ENCODE results near the gene NT5C2. TPM values are rescaled to one million over a fixed set of nuclear protein-coding genes. Genes with fewer than 3 reads are reported as not detected.
"Not testable (repeated sequence)": the region's sequence is repeated elsewhere in the genome, so short reads cannot be mapped to it uniquely, and the experiment has no call there.

NT5C2 gene
- total RNA-seq, 1 donor from 2014 or later = 51.8 TPM

DNA sequence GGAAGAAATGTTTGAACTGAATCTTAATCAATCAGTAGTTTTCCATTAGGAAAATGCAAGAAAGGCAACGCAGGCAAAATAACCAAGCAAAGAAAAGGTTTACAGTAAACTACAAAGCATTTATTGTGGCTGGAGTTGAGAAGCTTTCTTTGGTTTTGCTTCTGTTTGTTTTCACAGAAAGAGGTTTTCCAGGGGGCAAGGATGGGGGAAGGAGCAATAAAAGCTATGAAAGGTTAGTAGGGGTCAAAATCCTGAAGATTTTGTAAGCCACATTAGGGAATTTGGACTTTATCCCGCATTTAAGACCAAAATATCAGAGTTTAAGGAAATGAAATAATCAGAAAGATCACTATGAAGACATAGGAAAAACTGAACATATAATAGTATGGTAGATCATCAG lies 51.1 kb downstream of the NT5C2 start:
- DNase-seq = no peak
- Mint-ChIP-seq H3K9me3 (no peaks in the 10 kb centered on the region), H3K4me1 (peaks cover 4% of the 10 kb centered on the region), H3K27ac (no peak overlapping the region), H3K27me3 (no peaks in the 10 kb centered on the region), H3K4me3 (no peak overlapping the region), H3K36me3 (ENCODE audit: low read depth) (peaks cover 33% of the 10 kb centered on the region)
- intact Hi-C loops (cut with micrococcal nuclease) = no loop called here

DNA sequence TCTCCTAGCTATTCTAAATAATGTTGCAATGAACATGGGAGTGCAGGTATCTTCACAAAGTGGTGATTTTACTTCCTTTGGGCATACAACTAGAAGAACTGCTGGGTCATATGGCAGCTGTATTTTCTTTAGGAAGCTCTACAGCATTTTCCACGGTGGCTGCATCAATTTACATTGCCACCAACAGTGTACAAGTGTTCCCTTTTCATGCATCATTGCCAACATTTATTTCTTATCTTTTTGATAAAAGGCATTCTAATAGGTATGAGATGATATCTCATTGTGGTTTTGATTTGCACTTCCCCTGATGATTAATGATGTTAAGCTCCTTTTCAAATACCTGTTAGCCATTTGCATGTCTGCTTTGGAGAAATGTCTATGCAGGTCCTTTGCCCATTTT lies 52.6 kb downstream of the NT5C2 start:
- Mint-ChIP-seq H3K27me3 (no peaks in the 10 kb centered on the region), H3K4me3 (no peak overlapping the region), H3K9me3 (no peaks in the 10 kb centered on the region), H3K27ac (no peak overlapping the region), H3K4me1 (peaks cover 2% of the 10 kb centered on the region), H3K36me3 (ENCODE audit: low read depth) (peaks cover 38% of the 10 kb centered on the region)
- intact Hi-C loops (cut with micrococcal nuclease) = no loop called here
- DNase-seq = no peak

DNA sequence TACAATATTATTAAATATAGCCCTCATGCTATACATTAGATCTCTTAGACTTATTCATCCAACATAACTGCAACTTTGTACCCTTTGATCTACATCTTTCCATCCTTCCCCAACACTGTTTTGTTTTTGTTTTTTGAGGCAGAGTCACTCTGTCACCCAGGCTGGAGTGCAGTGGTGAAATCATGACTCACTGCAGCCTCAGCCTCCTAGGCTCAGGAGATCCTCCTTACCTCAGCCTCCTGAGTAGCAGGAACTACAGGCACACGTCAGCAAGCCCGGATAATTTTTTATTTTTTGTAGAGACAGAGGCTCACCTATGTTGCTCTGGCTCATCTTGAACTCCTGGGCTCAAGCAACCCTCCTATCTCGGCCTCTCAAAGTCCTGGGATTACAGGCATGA lies 53.3 kb downstream of the NT5C2 start:
- Mint-ChIP-seq H3K27me3 (no peaks in the 10 kb centered on the region), H3K27ac (peak overlapping the region; percentile 27)

DNA sequence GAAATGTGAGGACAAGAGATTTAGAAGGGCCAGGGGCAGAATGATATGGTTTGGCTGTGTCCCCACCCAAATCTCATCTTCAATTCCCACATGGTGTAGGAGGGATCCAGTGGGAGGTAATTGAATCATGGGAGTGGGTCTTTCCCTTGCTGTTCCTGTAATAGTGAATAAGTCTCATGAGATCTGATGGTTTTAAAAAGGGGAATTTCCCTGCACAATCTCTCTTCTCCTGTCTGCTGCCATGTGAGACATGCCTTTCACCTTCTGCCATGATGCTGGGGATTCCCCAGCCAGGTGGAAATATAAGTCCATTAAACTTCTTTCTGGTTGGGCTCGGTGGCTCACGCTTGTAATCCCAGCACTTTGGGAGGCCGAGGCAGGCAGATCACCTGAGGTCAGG lies 57.9 kb downstream of the NT5C2 start:
- Mint-ChIP-seq H3K36me3 (ENCODE audit: low read depth) (peaks cover 68% of the 10 kb centered on the region), H3K27ac (peak overlapping the region; percentile 73), H3K4me1 (peaks cover 23% of the 10 kb centered on the region)
- H3K4me3 Mint-ChIP-seq, H3K27me3 Mint-ChIP-seq, H3K9me3 Mint-ChIP-seq: not testable (repeated sequence)
- intact Hi-C loops (cut with micrococcal nuclease) = loop anchor here (10.0 kb wide), 1 partner anchor 60 kb away; the partner anchor contains the start of gene NT5C2
- DNase-seq = peak; percentile 62

More for the DNA sequence above, 53.3 kb downstream of the NT5C2 start:
- intact Hi-C loops (cut with micrococcal nuclease) = loop anchor here (10.0 kb wide), 1 partner anchor 55 kb away; the partner anchor contains the start of gene NT5C2
- peaks cover 42% of the 10 kb centered on the region for H3K36me3 Mint-ChIP-seq (ENCODE audit: low read depth)
- no peaks in the 10 kb centered on the region for H3K9me3 Mint-ChIP-seq
- H3K4me3 Mint-ChIP-seq = no peak overlapping the region
- DNase-seq = no peak
- H3K4me1 Mint-ChIP-seq = peaks cover 8% of the 10 kb centered on the region

DNA sequence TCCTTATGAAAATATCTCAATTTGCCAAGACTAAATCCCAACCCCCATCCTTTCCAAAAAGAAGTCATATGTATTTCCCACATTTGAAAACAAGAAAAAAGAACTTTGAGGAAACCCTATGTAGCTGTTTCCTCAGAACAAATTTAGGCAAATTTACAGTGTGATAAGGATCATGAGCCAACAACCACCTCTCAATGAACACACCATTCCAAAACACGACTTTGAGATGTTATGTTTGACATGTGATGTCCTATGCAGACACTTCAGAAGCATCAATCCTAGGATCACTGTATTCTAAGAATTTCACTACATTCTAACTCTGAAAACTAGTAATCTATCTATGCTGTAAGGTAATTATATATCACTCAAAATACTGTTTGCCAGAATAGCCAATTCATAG lies 62.2 kb downstream of the NT5C2 start:
- Mint-ChIP-seq H3K4me3 (no peak overlapping the region), H3K9me3 (peaks cover 4% of the 10 kb centered on the region), H3K36me3 (ENCODE audit: low read depth) (peaks cover 54% of the 10 kb centered on the region), H3K27ac (peak overlapping the region; percentile 58), H3K27me3 (no peaks in the 10 kb centered on the region), H3K4me1 (peaks cover 24% of the 10 kb centered on the region)
- intact Hi-C loops (cut with micrococcal nuclease) = loop anchor here (10.0 kb wide), 1 partner anchor 64 kb away; the partner anchor contains the start of gene NT5C2
- no peak for DNase-seq

DNA sequence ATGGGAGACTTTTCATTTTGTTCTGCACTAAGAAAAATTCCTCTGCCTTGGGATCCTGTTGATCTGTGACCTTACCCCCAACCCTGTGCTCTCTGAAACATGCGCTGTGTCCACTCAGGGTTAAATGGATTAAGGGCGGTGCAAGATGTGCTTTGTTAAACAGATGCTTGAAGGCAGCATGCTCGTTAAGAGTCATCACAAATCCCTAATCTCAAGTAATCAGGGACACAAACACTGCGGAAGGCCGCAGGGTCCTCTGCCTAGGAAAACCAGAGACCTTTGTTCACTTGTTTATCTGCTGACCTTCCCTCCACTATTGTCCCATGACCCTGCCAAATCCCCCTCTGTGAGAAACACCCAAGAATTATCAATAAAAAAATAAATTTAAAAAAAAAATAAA lies 62.9 kb downstream of the NT5C2 start:
- not testable (repeated sequence) for H3K9me3 Mint-ChIP-seq, H3K27ac Mint-ChIP-seq, H3K27me3 Mint-ChIP-seq, H3K4me3 Mint-ChIP-seq, DNase-seq
- intact Hi-C loops (cut with micrococcal nuclease) = loop anchor here (10.0 kb wide), 1 partner anchor 65 kb away; the partner anchor contains the start of gene NT5C2
- Mint-ChIP-seq H3K36me3 (ENCODE audit: low read depth) (peaks cover 53% of the 10 kb centered on the region), H3K4me1 (peaks cover 26% of the 10 kb centered on the region)

DNA sequence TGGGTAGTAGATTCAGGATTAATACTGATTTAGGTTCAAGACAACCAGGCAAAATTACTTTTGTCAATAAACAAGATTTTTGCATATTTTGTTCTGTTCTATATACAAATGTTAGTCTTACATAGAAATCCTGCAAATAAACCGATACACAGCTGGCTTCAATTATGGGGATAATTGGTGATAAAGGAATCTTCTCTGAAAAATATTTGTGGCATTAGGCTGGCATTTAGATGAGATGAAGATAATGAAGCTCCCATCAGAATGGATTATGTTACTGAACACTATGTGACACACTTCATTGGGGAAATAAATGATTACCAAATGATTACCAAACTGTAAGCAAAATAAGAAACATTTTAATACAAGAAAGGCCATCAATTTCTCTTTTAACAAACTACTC lies 65.8 kb downstream of the NT5C2 start:
- DNase-seq = no peak
- Mint-ChIP-seq H3K4me3 (no peak overlapping the region), H3K36me3 (ENCODE audit: low read depth) (peaks cover 34% of the 10 kb centered on the region), H3K9me3 (no peaks in the 10 kb centered on the region), H3K27me3 (no peaks in the 10 kb centered on the region), H3K27ac (no peak overlapping the region), H3K4me1 (peaks cover 19% of the 10 kb centered on the region)
- intact Hi-C loops (cut with micrococcal nuclease) = no loop called here

DNA sequence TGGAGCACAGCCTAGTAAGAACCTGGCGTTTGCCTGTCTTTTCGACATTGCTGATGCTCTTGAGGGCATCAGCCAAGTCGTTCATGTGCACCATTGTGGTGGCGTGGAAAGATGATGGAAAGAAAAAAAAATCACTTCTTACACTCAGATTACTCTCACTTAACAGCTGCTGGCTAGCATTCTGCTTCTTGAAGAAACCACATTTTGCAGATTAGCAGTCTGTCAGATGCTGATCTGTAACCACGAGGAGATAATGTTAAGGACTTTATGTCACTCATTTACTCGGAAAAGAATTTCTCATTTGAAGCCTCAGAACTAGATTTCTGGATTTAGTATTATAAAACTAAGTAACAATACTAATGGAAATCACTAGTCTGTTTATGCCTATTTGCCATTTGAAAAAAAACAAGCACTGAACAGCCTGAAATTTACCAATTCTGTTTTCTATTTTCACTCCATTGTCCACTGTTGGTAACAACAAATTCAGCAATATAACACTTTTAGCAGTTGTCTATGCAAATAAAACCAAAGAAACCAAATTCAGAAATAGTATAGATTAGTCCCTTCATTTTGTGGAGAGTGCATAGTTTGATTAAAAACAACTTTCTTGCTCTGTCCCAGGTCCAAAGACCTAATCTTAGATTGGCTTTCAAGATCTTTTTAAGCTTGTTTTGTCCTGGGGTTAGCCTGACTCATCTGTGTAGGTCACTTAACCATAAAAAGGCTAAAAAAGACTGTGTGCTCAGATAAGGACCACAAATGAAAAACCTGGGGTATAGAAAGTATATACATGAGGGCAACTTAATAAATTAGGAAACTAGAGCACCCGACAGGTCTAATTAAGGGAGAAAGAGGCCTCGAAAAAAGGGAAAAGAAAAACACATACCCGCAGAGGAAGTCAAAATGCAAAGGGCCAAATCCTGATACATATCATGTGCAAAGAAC lies 67.5 kb downstream of the NT5C2 start:
- Mint-ChIP-seq H3K4me3 (no peak overlapping the region), H3K4me1 (peaks cover 14% of the 10 kb centered on the region), H3K36me3 (ENCODE audit: low read depth) (peaks cover 20% of the 10 kb centered on the region), H3K9me3 (no peaks in the 10 kb centered on the region), H3K27me3 (no peaks in the 10 kb centered on the region), H3K27ac (no peak overlapping the region)
- no peak for DNase-seq
- intact Hi-C loops (cut with micrococcal nuclease) = no loop called here

DNA sequence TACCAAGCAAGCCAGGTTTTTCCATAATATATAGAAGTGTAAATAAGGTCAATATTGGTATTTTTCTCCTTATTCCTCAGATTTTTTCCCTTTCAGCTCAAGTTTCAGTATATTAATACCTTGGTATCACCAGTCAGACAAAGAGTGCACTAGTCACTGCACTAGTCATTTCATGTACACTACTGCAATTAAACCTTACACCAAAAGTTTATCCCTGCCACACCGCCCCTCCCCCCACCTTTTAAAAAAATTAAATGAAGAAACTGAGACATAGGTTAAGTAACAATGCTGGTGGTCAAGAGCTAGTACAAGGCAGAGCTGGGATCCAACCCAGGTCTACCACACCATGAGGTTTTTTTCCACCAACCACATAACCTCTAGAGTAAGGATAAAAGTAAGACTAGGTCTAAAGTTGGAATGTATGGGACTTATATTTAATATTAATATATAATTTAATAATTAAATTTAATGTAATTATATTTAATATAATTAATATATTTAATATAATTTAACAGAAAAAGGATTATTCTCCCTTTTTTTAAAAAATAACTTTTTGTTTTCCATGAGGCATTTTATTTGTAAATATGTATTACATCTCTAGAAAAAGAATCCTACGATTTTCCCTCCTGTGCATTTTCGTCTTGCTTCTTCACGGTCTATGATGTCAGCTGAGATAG lies 68.5 kb downstream of the NT5C2 start:
- intact Hi-C loops (cut with micrococcal nuclease) = no loop called here
- H3K27me3 Mint-ChIP-seq = no peaks in the 10 kb centered on the region
- H3K4me1 Mint-ChIP-seq = peaks cover 14% of the 10 kb centered on the region
- peaks cover 19% of the 10 kb centered on the region for H3K36me3 Mint-ChIP-seq (ENCODE audit: low read depth)
- no peak overlapping the region for H3K4me3 Mint-ChIP-seq
- DNase-seq = no peak
- no peak overlapping the region for H3K27ac Mint-ChIP-seq
- H3K9me3 Mint-ChIP-seq = no peaks in the 10 kb centered on the region

DNA sequence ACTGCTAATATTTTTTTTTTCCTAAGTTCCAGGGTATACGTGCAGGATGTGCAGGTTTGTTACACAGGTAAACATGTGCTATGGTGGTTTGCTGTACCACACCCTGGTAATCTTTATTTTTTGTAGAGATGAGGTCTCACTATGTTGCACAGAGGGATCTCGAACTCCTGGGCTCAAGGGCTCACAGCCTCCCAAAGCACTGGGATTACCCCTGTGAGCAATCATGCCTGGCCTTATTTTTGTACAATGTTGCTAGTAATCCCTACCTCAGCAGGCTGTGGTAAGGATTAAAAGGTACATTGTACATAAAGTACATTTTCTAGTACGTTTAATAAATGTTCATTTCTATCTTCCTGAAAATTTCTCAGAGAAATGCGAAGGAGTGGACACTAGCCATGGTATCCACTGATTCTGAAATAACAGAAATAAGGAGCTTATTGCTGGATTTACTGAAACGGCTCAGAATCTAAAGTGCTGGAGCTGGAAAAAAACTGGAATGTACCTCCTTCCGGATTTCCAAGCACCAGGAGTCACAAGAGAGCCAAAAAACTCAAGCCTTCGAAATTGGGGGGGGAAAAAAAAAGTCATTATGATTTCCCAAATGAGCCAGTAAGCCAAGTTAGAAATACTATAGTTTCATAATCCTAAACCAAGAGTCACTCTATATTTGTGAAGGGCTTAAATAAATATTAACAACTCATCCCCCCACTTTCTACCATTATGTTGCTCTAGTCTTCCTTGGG lies 69.6 kb downstream of the NT5C2 start:
- intact Hi-C loops (cut with micrococcal nuclease) = no loop called here

DNA sequence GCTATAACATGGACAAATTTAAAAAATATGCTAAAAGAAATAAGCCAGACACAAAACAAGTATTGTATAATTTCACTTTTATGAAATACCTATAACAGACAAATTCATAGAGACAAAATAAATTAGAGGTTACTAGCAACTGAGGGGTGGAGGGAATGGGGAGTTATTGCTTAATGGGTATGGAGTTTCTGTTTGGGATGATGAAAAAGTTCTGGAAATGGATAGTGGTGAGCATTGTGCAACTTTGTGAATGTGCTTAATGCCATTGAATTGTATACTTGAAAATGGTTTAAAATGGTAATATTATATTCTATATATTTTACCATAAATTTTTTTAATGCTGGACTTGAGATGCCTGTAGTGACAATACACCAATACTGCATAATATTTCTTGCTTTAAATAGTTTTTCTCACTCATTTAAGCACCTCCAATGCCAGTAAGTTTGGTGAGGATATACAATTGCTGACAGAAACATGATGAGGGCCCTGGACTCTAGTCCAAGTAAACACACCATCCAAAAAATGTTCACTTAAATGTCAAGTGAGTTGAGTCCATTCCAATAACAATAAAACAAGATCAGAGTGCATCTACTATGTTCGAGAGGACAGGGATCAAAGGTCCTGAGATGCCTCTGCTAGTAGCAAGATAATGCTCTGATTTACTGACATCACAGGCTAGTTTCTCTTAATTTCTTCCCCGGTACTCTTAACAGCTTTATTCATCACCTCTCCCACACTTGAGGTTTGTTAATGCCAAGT lies 71.9 kb downstream of the NT5C2 start:
- peaks cover 14% of the 10 kb centered on the region for H3K4me1 Mint-ChIP-seq
- H3K27ac Mint-ChIP-seq = no peak overlapping the region
- no peak for DNase-seq
- H3K4me3 Mint-ChIP-seq = no peak overlapping the region
- intact Hi-C loops (cut with micrococcal nuclease) = no loop called here
- no peaks in the 10 kb centered on the region for H3K9me3 Mint-ChIP-seq
- no peaks in the 10 kb centered on the region for H3K27me3 Mint-ChIP-seq
- H3K36me3 Mint-ChIP-seq (ENCODE audit: low read depth) = peaks cover 18% of the 10 kb centered on the region

More for the DNA sequence above, 69.6 kb downstream of the NT5C2 start:
- H3K27me3 Mint-ChIP-seq = no peaks in the 10 kb centered on the region
- H3K36me3 Mint-ChIP-seq (ENCODE audit: low read depth) = peaks cover 21% of the 10 kb centered on the region
- H3K4me3 Mint-ChIP-seq = no peak overlapping the region
- H3K4me1 Mint-ChIP-seq = peaks cover 14% of the 10 kb centered on the region
- no peaks in the 10 kb centered on the region for H3K9me3 Mint-ChIP-seq
- H3K27ac Mint-ChIP-seq = no peak overlapping the region
- no peak for DNase-seq

DNA sequence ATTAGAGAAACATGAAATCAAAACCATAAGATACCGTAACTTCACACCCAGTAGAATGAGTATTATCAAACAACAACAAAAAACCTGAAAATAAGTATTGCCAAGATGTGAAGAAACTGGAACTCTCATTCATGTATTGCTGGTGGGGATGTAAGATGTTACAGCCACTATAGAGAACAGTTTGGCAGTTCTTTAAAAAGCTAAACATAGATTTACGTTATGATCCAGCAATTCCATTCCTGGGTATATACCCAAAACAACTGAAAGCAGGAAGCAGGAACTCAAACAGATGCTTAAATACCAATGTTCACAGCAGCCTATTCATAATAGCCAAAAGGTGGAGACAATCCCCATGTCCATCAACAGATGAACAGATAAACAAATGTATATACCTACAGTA lies 72.5 kb downstream of the NT5C2 start:
- no peak overlapping the region for H3K4me3 Mint-ChIP-seq
- no peaks in the 10 kb centered on the region for H3K9me3 Mint-ChIP-seq
- intact Hi-C loops (cut with micrococcal nuclease) = no loop called here
- no peak overlapping the region for H3K27ac Mint-ChIP-seq
- H3K36me3 Mint-ChIP-seq (ENCODE audit: low read depth) = peaks cover 13% of the 10 kb centered on the region
- H3K4me1 Mint-ChIP-seq = peaks cover 8% of the 10 kb centered on the region
- DNase-seq = no peak
- no peaks in the 10 kb centered on the region for H3K27me3 Mint-ChIP-seq

DNA sequence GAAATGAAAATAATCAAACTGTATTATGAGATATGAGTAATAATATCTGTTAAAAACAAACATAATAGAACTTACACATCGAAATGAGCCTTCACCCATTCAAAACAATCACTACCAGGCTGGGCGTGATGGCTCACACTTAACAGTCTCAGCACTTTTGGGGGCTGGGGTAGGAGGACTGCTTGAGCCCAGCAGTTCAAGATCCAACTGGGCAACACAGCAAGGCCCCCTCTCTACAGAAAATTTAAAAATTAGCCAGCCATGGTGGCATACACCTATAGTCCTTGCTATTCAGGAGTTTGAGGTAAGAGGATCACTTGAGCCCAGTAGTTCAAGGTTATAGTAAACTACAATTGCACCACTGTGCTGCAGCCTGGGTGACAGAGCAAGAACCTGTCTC lies 75.8 kb downstream of the NT5C2 start:
- intact Hi-C loops (cut with micrococcal nuclease) = no loop called here
- no peak for DNase-seq
- Mint-ChIP-seq H3K27ac (no peak overlapping the region), H3K27me3 (no peaks in the 10 kb centered on the region), H3K9me3 (no peaks in the 10 kb centered on the region), H3K4me3 (no peak overlapping the region), H3K4me1 (peaks cover 6% of the 10 kb centered on the region), H3K36me3 (ENCODE audit: low read depth) (peaks cover 6% of the 10 kb centered on the region)

Data from activated CD4-positive, alpha-beta T cell treated with anti-CD3 and anti-CD28 coated beads, Interleukin-2, amount 10 ng/mL, durations not matched to agents 24 days and 14 days (primary cell).